Effector memory CD4-positive, alpha-beta T cell (primary cell): ENCODE measurements around the gene CD2BP2.
"Not testable (repeated sequence)": the region's sequence is repeated elsewhere in the genome, so short reads cannot be mapped to it uniquely, and the experiment has no call there.

Experiments used
- DNase-seq, 3 donors: peaks; one replicate each; pipeline ENCODE4 v3.0.0-alpha.2; 2020
- H3K27ac ChIP-seq: 2 replicates; pipeline ENCODE4 v1.7.0; 2013; ENCODE audit warnings: mild to moderate bottlenecking, low read length, moderate library complexity; ENCODE audit not compliant: insufficient read depth, poor library complexity, severe bottlenecking
- H3K27me3 ChIP-seq: replicated peaks from 2 replicates; pipeline ENCODE4 v1.7.0; 2013; ENCODE audit warnings: mild to moderate bottlenecking, low read length; ENCODE audit not compliant: insufficient read depth, control insufficient read depth, poor library complexity, severe bottlenecking
- H3K36me3 ChIP-seq: 2 replicates; pipeline ENCODE4 v1.7.0; 2013; ENCODE audit warnings: mild to moderate bottlenecking, low read length, moderate library complexity; ENCODE audit not compliant: control insufficient read depth, insufficient read depth
- H3K4me1 ChIP-seq: 2 replicates; pipeline ENCODE4 v1.7.0; 2013; ENCODE audit warnings: low read length, mild to moderate bottlenecking; ENCODE audit not compliant: control insufficient read depth, insufficient read depth, poor library complexity, severe bottlenecking
- H3K4me3 ChIP-seq: 2 replicates; pipeline ENCODE4 v1.7.0; 2013; ENCODE audit warnings: low read length, low read depth, mild to moderate bottlenecking; ENCODE audit not compliant: insufficient read depth, poor library complexity, severe bottlenecking
- H3K9me3 ChIP-seq: 2 replicates; pipeline ENCODE4 v1.7.0; 2013; ENCODE audit warnings: mild to moderate bottlenecking, low read length, moderate library complexity; ENCODE audit not compliant: control insufficient read depth

Gene CD2BP2

GRCh38 chr16:30310937-30311336, 44.2 kb downstream of the CD2BP2 start:
- H3K9me3 ChIP-seq, H3K27ac ChIP-seq, H3K27me3 ChIP-seq, H3K36me3 ChIP-seq, H3K4me1 ChIP-seq, H3K4me3 ChIP-seq, DNase-seq: not testable (repeated sequence)

GRCh38 chr16:30309255-30309654, 45.9 kb downstream of the CD2BP2 start:
- H3K27me3 ChIP-seq, H3K36me3 ChIP-seq, H3K4me1 ChIP-seq, H3K27ac ChIP-seq, DNase-seq, H3K9me3 ChIP-seq, H3K4me3 ChIP-seq: not testable (repeated sequence)
